ENCODE measurements around the gene GRM2.
"Not testable (repeated sequence)": the region's sequence is repeated elsewhere in the genome, so short reads cannot be mapped to it uniquely, and the experiment has no call there.

GRM2 gene

DNA sequence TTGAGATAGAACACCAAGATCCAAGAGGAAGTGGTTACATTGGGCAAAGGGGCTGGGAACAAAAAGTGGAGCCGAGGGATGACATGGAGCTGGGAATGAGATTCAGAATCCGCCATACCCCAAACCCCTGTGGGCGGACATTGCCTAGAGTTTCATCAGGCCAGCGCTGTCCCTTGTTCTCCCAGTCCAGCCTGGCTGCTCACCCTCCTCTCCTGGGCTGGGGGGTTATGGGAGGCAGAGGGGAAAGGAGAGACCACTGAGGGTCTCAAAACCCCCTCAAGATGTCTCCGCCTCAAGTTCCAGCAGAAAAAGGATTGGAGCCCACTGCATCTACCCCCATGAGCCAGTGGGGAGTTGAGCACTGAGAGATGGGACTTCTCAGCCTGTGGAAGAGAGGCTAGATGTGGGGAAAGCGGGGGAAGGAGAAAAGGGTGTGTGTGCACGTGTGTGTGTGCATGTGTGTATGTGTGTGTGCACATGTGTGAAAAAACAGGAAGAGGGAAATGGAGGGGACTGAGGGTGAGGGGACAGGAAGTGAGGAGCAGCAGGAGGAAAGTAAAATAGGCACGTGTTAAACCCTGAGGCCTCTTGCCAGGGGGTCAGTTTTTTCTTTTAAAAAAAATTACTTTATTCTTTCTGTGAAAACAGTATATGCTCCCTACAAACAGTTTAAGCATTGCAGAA lies 14.3 kb downstream of the GRM2 start:
- DNase-seq (ENCODE audit: extremely low read depth in 1 of 2, low read depth in 1 of 2) = no peak

DNA sequence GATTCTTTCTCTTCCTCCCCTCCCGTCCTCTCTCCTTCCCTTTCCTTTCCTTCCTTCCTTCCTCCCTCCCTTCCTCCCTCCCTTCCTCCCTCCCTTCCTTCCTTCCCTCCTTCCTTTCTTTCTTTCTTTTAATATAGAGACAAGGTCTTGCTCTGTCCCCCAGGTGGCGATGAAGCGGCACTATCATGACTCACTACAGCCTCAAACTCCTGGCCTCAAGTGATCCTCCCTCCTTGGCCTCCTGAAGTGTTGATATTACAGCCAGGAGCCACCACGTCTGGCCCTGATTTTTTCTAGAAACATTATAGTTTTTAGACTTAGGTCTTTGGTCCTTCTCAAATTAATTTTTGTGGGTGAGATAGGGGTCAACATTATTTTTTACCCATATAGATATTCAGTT lies 15.5 kb downstream of the GRM2 start:
- no peak for DNase-seq (ENCODE audit: extremely low read depth in 1 of 2, low read depth in 1 of 2)

DNA sequence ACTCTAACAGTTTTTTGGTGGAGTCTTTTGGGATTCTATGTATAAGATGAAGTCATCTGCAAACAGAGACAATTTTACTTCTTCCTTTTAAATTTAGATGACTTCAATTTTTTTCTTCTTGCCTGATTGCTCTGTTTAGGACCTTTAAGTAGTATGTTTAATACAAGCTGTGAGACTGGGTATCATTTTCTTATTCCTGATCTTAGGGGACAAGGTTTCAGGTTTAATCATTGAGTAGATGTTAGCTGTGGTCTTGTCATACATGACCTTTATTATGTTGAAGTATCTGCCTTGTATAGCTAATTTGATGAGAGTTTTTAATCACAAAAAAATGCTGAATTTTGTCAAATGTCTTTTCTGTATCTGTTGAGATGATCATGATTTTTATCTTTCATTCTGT lies 20.6 kb downstream of the GRM2 start:
- no peak for DNase-seq (ENCODE audit: extremely low read depth in 1 of 2, low read depth in 1 of 2)

DNA sequence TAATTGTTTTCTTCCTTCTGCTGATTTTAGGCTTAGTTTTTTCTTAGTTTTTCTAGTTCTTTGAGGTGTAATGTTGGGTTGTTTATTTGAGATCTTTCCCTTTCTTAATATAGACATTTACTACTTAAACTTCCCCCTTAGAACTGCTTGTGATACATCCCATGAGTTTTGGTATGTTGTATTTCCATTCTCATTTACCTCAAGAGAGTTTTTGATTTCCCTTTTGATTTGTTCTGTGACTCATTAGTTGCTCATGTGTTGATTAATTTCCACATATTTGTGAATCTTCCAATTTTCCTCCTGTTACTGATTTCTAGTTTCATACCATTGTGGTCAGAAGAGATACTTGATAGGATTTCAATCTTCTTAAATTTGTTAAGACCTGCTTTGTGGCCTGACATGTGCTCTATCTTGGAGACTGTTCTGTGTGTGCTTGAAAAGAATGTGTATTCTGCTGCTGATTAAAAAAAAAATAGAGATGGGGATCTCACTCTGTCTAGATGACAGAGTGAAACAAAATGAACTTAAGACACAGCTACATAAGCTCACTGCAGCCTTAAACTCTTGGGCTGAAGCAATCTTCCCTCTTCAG lies 22.3 kb downstream of the GRM2 start:
- DNase-seq (ENCODE audit: extremely low read depth in 1 of 2, low read depth in 1 of 2) = no peak

DNA sequence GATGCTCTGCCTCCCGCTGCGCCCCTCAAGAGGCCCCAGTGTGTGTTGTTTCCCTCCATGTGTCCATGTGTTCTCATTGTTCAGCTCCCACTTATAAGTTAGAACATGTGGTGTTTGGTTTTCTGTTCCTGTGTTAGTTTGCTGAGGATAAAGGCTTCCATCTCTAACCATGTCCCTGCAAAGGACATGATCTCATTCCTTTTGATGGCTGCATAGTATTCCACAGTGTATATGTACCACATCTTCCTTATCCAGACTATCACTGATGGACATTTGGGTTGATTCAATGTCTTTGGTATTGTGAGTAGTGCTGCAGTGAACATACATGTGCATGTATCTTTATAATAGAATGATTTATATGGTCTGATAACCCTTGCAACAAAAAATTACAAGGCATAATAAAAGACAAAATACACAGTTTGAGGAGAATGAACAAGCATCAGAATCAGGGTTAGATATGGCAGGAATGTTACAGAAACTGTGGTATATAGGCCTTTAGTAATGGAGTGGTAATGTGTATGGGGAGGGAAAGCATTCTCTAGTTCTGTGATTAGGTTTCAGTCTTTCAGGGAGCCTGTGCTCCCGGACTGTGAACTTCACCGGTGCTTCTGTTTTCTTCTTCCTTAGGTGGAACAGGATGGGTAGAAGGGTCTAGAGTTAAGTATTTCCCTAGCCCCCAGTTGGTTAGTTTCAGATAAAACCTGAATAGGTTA lies 27.1 kb downstream of the GRM2 start:
- DNase-seq (ENCODE audit: extremely low read depth in 1 of 2, low read depth in 1 of 2) = no peak

DNA sequence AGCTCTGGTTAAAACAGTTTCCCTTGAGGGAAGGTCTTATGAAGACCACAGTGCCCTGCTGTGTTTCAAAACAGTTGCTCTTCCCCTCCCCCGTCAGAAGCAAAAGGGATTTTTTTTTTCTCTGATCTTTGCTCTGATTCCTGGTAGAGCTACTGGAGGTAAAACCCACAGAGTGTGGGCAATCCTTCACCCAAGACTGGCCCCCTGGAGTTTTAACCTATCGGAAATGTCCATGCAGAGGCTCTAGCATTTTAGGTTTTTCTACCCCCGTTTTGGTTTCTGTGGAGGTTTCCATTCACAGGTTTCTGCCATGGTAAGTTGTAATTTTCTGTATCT lies 27.7 kb downstream of the GRM2 start:
- DNase-seq (ENCODE audit: extremely low read depth in 1 of 2, low read depth in 1 of 2) = no peak

DNA sequence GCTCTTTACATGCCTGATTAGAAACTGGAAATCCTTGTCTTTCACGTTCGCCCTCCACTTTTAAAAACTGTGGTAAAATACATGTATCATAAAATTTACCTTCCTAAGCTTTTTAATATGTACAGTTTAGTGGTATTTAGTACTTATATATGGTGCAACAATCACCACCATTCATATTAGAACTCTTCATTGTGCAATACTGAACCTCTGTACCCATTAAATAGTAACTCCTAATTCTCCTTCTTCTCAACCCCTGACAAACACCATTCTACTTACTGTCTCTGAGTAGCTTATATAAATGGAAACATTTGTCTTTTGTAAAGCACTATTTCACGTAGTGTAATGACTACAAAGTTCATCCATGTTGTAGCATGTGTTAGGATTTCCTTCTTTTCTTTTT lies 28.2 kb downstream of the GRM2 start:
- no peak for DNase-seq (ENCODE audit: extremely low read depth in 1 of 2, low read depth in 1 of 2)

DNA sequence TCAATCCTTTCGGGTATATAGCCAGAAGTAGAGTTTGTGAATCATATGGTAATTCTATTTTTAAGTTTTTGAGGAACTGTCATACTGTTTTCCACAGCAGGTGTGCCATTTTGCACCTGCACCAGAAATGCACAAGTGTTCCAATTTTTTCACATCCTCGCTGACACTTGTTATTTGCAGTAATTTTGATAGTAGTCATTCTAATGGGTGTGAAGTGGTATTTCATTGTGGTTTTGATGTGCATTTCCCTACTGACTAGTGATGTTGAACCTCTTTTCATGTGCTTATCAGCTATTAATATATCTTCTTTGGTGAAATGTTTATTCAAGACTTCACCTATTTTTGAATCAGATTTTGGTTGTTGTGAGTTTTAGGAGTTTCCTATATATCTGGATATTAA lies 29.1 kb downstream of the GRM2 start:
- no peak for DNase-seq (ENCODE audit: extremely low read depth in 1 of 2, low read depth in 1 of 2)

DNA sequence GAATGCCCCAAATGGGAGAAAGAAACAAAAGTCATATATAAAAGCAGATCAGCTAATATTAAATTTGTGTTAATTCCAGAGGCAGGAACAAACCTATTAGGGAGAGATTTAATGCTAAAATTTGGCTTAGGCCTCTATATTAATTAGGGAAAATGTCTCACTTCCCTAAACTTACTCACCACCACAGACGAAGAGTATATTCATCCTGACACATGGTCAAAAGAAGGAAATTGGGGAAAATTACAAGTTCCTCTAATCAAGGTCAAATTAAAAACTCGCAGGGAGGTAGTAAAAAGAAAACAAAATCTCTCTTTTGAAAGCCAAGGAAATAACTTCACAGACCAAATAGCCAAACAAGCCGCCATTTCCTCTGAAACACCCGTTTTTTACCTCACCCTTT lies 32.2 kb downstream of the GRM2 start:
- DNase-seq (ENCODE audit: extremely low read depth in 1 of 2, low read depth in 1 of 2) = no peak

DNA sequence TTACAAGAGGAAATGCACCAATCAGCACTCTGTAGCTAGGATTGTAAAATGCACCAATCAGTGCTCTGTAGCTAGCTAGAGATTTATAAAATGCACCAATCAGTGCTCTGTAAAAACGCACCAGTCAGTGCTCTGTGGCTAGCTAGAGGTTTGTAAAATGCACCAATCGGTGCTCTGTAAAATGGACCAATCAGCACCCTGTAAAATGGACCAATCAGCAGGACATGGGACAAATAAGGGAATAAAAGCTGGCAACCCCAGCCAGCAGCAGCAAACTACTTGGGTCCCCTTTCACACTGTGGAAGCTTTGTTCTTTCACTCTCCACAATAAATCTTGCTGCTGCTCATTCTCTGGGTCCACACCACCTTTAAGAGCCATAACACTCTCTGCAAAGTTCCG lies 35.5 kb downstream of the GRM2 start:
- DNase-seq (ENCODE audit: extremely low read depth in 1 of 2, low read depth in 1 of 2) = not testable (repeated sequence)

DNA sequence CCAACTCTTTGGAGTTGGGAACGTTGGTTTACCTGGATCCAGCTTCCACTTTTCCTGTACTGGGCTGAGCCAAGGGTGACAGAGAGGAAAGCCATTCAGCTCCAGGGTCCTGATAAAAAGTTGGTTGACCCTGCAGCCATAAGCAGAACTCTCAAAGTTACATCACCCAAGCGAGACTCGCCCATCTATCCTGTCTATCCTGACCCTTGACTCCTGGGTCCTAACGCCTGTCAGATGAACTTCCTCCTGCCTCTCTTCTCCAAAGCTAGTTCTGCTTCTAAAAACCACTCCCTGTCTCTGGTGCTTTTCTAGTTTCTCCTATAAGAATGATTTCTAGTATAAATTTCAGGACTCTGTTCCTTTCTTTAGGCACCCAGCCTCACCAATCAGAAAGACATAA lies 36.1 kb downstream of the GRM2 start:
- not testable (repeated sequence) for DNase-seq (ENCODE audit: extremely low read depth in 1 of 2, low read depth in 1 of 2)

DNA sequence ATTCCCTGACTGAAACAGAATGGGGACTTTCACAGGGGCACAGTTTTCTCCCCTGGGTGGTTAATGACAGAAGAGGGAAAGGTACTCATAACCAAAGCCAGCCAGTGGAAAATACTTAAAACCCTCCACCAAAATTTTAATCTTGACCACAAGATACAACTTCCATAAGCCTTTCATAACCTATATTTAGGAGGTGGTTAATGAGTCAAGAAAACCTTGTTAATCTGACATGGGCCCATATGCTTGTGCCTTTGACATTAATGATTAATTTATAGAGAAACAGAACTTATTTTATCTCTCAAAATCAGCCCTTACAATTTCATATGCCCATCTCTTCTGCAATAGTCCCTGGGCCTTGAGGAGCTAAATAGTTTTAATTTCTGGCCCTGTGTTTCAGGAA lies 41.0 kb downstream of the GRM2 start:
- DNase-seq (ENCODE audit: extremely low read depth in 1 of 2, low read depth in 1 of 2) = no peak

DNA sequence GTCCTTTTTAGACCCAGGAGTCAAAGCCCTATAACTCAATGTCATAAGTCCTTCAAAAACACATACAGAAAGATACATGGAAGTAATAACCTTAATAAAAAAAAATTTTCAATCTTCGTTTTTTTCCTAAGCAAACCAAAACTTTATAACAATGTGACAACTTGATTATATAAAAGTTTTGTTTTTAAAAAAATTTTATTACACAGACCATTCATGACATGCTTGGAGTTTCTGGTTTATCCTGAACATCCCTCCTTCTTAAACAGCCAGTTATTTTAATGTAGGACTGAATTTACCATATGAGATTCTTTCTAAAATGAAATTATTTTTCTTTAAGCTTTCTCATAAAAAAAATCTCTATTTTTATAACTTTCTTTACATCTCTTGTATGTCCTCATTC lies 41.5 kb downstream of the GRM2 start:
- DNase-seq (ENCODE audit: extremely low read depth in 1 of 2, low read depth in 1 of 2) = no peak

DNA sequence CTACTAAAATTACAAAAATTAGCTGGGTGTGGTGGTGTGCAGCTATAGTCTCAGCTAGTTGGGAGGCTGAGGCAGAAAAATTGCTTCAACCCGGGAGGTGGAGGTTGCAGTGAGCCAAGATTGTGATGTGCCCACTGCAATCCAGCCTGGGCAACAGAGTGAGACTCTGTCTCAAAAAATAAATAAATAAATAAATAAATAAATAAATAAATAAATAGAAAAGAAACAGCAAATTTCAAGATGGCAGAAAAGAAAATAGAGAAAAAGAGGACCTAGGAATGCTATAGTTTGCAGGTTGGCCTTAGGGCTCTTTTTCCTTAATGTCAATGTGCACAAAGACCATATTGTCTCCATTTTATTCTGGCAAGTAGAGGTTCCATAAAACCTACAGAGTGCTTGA lies 44.0 kb downstream of the GRM2 start:
- DNase-seq (ENCODE audit: extremely low read depth in 1 of 2, low read depth in 1 of 2) = no peak

DNA sequence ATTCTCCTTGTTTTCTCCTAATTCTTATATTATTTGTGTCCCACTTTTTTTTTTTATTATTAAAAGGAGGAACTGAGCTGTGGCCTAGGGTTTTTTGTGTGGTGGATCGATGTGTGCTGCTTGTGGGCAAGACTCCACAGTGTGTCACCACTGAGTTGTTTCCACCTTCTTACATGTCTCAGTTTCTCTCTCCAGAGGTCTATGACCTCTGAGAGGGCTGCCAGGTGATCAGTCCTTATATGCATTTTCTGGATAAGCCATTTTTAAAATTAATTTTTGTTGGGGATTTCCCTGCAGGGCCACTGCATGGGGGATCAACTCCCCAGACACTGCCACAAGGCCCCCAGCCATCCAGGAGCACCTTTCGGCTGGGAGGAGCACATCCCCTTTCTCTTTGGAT lies 44.4 kb downstream of the GRM2 start:
- DNase-seq (ENCODE audit: extremely low read depth in 1 of 2, low read depth in 1 of 2) = no peak

DNA sequence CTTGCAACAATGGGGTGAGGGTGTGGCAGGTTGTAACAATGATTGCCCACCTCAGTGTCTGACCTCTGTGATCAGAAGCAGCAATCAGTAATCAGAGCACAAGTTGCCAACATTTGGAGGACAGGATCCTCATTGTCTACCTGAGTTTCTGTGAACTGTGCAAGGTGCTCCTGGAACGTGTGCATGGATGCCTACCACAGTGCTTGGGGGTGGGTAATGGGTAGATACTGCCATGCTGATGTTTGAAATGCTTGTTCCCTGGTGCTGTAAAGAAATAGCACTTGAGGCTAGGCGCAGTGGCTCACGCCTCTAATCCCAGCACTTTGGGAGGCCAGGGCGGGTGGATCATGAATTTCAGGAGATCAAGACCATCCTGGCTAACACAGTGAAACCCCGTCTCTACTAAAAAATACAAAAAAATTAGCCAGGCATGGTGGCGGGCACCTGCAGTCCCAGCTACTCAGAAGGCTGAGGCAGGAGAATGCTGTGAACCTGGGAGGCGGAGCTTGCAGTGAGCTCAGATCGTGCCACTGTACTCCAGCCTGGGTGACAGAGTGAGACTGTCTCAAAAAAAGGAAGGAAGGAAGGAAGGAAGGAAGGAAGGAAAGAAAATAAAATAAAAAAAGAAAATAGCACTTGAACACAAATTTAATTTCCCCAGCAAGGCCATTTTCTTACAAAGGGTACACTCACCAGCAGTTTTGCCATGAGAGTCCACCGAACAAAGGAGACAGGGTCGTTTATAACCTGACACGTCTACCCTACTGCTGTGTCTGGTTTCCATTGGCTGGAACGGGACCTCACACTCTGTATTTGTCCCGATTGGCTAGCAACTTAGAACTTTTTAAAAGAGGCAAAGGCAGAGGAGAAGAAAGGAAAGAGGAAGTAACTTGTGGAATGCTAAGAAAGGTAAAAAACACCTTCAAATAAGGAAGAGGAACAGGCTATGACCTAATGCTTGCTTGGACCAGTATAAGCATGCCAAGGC lies 47.2 kb downstream of the GRM2 start:
- not testable (repeated sequence) for DNase-seq (ENCODE audit: extremely low read depth in 1 of 2, low read depth in 1 of 2)

DNA sequence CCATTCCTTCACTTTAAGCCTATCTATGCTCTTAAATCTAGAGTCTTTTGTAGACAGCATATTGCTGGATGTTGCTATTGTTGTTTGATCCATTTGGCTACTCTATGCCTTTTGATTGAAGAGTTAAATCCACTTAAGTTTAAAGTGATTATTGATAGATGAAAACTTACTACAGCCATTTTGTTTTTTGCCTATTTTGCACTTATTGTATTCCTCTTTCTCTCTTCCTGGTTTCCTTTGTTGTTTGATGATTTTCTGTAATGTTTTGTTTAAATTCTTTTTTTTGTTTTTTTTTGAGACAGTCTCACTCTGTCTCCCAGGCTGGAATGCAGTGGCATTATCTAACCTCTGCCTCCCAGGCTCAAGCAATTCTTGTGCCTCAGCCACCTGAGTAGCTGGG lies 52.3 kb downstream of the GRM2 start:
- no peak for DNase-seq (ENCODE audit: extremely low read depth in 1 of 2, low read depth in 1 of 2)
